ENCODE results near the gene MAP10. TPM values are rescaled to one million over a fixed set of nuclear protein-coding genes. Genes with fewer than 3 reads are reported as not detected.

The MAP10 gene
- polyA plus RNA-seq, 1 donor: 2.2 TPM

DNA sequence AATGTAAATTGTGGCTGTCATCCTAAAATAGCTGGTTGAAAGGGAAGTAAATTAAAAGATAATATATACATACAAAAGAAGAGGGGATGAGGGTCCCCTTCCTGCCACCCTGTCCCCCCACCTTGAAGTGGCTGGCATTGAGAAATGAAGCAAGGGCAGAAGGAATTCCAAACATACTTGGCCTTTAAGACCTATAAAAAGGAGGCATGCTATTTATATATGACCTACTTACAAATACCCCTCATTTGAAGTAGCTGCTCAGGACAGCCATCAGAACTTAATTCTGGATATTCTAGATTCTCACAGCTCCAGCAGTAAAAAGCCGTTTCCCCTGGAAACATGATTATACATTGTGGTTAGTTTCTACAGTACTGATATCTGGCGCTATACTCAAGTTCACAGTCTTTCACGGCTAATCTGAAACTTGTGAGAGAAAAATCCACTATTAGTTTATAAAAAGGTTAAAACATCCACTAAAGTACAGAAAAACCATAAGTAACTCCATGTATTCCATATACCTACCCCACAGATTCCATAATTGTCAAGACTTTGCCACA, 9.6 kb upstream of the MAP10 start:
- no peak for DNase-seq (ENCODE audit: low read depth)

- no peak for DNase-seq (ENCODE audit: low read depth)
Measured at GRCh38 chr1:232797856-232798510, 7.2 kb upstream of the MAP10 start.

DNA sequence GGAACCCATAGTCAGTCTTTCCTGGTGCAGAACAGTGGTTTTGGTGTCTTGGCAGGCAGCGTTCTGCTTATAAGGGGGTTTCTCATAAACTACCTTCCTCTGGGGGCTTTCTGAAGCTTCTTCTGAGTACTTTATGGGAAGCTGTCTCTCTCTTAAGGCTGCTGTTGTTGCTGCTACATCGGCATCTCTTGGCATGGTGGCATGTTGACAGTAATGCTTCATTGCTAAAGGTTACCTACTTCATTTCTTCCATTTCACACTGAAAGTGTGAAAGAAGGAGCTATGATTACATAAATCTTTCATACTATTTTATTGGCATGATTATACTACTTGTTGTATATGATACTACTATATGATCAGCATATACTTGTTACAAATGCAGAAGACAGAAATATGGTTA, 6.3 kb upstream of the MAP10 start:
- DNase-seq (ENCODE audit: low read depth): no peak

- no peak for DNase-seq (ENCODE audit: low read depth)
Measured at GRCh38 chr1:232806186-232806510, 932 bp downstream of the MAP10 start.

- no peak for DNase-seq (ENCODE audit: low read depth)
Measured at GRCh38 chr1:232810856-232811255, 5.6 kb downstream of the MAP10 start.

DNA sequence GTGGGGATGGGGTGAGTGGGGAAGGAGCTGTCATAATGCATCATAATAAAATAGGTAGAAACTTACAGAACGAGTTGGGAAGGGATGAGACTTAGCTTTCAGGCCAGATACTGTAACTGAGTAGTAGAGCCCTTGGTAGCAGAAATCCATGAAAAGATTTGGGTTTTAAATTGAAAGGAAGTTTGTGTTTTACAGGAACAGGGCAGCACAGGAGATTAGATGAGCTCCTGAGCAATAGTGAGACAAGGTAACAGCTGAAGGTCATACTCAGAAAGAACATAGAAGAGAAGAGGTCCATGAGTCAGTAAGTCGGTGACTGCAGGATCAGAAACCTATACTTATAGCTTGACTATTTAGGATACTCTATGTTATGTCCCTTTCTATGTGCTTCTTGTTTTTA, 7.3 kb downstream of the MAP10 start:
- no peak for DNase-seq (ENCODE audit: low read depth)

- DNase-seq (ENCODE audit: low read depth): no peak
Measured at GRCh38 chr1:232813097-232813496, 7.9 kb downstream of the MAP10 start.

- DNase-seq (ENCODE audit: low read depth): no peak
Measured at GRCh38 chr1:232813760-232814159, 8.5 kb downstream of the MAP10 start.

GRCh38 chr1:232816324-232816723, 11.1 kb downstream of the MAP10 start:
- DNase-seq (ENCODE audit: low read depth): no peak

DNA sequence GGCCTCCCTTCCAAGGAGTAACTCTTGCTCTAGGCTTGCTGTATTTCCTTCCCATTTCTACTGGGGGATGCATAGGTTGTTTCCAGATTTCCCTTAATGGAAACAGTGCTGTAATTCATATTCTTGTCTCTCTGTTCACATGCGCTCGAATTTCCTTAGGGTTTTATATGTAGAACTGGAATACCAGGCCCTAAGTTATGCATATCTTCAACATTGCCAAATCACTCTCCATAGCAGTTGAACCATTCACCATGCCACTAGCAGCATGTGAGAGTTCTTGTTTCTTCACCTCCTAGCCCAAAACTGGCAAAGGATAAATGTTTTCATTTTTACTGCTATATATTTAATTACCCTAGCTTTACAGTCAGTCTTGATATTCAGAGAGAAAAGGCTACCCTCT, 12.8 kb downstream of the MAP10 start:
- no peak for DNase-seq (ENCODE audit: low read depth)

GRCh38 chr1:232820431-232820830, 15.2 kb downstream of the MAP10 start:
- DNase-seq (ENCODE audit: low read depth): no peak

GRCh38 chr1:232822530-232822929, 17.3 kb downstream of the MAP10 start:
- DNase-seq (ENCODE audit: low read depth): peak; percentile 53

GRCh38 chr1:232826318-232826717, 21.1 kb downstream of the MAP10 start:
- DNase-seq (ENCODE audit: low read depth): no peak

DNA sequence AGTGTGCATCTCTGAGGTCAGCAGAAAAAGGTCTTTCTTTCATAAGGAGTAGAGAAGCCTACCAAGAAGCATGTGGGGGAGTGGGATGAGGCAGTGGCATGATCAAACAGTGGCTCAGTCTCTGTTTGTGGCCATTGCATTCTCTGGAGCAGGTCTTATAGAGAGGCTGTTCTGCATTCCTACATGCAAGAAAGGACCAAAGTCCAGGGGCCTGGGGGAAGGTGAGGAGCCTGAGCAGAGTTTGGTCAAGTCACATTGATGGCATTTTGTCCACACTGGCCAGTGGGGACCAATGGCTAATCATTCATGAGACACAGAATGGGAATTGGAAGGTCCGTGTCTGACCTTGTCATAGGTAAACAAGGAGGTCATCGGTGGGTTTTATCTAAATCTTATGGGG, 25.4 kb downstream of the MAP10 start:
- DNase-seq (ENCODE audit: low read depth): no peak

DNA sequence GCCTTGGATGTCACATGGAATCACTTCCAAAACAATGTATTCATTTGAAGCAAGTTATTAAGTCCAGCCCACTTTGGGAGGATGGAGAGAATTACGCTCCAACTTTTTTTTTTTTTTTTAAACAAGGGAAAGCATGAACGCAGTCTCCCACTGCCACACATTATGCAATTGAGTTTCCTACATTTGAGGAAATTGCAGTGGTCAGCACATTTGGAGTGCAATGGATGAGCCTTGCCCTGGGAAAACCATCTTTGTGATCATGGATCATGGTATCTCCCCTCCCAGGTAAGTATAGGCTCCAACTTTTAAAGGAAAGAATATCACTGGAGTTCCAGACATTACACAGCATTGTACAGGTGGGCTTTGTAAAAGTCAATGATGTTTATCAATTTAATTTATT, 26.7 kb downstream of the MAP10 start:
- DNase-seq (ENCODE audit: low read depth): no peak

- DNase-seq (ENCODE audit: low read depth): no peak
Measured at GRCh38 chr1:232834066-232834465, 28.9 kb downstream of the MAP10 start.

DNA sequence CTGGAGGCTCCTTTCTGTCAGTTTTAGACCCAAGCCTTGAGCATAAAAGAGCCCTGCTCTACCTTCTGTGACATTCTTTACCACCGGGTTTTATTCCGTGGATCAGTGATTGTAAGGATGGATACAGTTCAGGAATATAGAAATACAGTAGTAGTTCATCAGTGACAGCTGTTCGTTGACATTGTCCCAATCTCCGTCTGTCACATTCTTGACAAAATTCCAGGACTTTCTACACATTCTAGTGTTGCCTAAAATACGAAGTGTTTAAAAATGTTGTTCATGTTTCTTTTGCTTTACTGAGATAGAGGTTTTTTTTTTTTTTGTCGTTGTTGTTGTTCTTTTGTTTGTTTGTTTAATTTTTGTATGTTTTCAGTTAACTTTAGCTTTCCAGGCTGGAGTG, 29.9 kb downstream of the MAP10 start:
- DNase-seq (ENCODE audit: low read depth): no peak

DNA sequence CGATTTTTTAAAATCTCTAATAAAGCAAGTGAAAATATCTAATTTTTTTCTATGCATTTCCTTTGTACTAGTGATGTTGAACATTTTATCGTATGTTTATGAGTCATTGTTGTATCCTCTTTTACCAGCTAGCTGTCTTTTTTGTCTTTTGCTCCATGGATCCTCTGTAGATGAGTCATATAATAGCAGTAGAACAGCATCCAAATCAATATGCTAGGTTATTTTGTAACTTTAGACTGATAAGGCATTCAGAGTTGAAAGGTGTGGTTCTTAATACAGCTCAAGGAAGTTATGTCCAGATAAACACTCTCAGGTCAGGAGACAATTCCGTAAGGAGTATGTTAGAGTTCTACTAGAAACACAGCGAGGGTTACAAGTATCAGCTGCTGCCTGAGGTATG, 31.9 kb downstream of the MAP10 start:
- no peak for DNase-seq (ENCODE audit: low read depth)

- no peak for DNase-seq (ENCODE audit: low read depth)
Measured at GRCh38 chr1:232841823-232842565, 36.8 kb downstream of the MAP10 start.

- DNase-seq (ENCODE audit: low read depth): no peak
Measured at GRCh38 chr1:232844791-232845190, 39.6 kb downstream of the MAP10 start.

DNA sequence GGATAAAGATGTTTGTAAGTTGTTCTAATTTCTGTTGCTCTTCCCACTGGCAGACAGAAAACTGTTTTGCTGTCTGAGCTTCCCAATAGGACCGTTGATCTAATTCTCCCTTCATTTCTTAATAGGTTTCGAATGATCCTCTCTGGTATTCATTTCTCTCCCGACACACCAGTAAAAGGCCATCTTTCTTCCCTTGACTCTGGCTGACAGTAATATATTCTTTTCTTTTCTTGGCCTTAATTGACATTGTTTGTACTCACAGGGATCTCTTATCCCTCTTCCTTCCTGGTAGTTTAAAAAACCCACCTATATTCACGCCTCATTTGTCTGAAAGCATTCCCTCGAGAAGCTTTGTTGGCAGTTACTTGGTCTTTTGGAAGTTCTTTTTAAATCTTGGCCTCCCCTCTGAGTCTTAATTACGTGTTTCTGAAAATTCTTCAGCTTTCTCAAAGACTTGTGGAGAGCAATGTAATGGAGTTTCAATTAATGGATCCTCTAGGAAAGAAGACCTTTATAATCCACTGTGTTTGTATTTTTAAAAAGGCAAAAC, 40.3 kb downstream of the MAP10 start:
- DNase-seq (ENCODE audit: low read depth): no peak

DNA sequence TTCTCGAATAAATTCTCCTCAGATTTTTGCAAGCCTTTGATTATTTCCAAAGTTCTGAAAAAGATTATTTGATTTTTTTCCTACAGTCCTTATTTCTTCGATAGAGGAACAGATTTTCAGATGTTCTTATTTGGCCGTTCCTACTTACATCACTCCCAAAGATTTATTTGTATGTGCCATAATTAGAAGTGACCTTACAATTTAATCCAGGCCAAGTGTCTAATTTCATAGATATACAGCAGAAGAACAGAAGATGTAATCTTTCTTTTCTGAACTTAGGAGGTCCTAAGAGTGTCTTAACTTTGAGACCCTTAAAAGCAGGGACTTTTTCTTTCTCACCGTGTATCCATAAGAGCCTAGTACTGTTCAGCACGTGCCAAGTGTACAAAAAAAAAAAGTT, 46.3 kb downstream of the MAP10 start:
- no peak for DNase-seq (ENCODE audit: low read depth)

All from forelimb muscle (tissue), 1 donor.